ENCODE data around the gene IQUB.
"Not testable (repeated sequence)": the region's sequence is repeated elsewhere in the genome, so short reads cannot be mapped to it uniquely, and the experiment has no call there.

- not testable (repeated sequence) for TF ChIP-seq CTCF (IDR thresholded peaks at IDR 0.05; ENCODE audit: insufficient read depth, low read length); POLR2AphosphoS5 (IDR thresholded peaks at IDR 0.05; ENCODE audit: low read depth)
Observed at GRCh38 chr7:123532788-123533552, 1.4 kb downstream of the IQUB start.

Measured in HL-60 (cell line).